NK-92 (cell line): ENCODE data around the gene CLK4.

Experiments
- DNase-seq: peaks from one replicate; lab custom pipeline; 2025; ENCODE audit not compliant: unreplicated experiment; lab: John Stamatoyannopoulos, UW

Gene CLK4

DNA sequence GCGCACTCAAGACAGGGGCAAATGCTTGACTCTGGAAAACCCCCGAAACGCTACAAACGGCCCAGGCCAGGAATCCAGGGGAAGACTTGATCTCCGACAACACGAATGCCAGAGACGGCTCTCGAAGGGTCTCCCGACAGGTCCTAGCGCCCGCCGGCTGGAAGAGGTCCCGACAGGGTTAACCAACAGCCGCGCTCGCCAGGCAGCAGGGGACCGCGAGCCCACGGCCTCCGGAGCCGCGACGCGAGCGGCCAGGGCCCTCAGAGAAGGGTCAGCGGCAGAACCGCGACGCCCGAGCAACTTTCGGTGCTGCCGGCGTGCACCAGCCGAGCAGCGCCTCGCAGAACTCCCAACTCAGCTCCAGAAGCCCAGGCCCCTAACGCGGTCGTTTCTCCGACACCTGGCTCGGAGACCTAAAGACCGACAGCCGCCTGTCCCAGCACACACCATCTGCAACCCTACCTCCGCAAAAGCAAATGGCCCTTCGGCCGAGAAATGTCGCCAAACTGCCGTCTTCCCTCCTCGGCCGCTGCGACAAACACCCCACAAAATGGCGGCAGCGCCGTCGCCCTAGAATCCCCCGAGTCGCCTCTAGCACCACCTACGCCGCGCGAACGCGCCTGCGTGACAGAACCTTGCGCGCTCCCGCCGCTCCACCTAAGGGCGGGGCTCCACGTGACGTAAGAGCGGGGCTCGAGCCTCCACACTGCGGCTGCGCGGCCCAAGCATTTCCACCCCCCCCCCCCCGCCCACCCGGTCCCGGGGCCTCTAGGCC lies at the start of gene CLK4:
Gene CLK4 (minus strand): TSS at position 567 of the 775 bp plus-strand sequence. CDS start 3,634 bp downstream, outside the sequence.
- DNase-seq: peak; percentile 40

DNA sequence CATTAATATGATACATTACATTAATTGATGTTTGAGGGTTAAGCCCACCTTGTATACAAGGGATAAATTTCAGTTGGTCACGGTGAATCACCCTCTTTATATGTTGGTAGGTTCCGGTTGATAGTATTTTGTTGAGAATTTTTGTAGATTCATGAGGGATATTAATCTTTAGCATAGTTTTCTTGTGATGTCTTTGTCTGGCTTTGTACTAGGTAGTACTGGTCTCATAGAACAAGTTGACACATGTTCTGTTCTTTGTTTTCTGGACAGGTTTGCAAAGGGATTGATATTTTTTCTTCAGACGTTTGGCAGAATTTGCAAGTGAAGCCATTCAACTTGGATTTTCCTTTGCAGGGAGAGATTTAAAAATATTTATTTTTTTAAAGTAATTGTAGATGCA lies 49.1 kb upstream of the CLK4 start:
- no peak for DNase-seq

DNA sequence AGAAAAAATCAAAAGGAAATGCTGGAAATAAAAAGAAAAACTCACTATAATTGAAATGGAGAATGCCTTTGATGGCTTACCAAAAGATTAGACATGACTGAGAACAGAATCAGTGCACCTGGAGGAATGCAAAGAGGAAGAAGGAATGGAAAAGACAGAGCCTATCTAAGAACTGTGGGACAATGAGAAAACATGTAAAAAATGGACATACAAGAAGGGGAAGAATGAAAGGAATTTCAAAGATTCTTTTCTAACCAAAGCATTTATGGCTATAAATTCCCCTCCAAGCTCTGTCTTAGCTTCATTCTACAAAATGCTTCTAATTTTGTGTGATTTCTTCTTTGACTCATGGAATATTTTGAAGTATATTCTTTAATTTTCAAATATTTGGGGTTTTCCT lies 47.5 kb upstream of the CLK4 start:
- DNase-seq: no peak

DNA sequence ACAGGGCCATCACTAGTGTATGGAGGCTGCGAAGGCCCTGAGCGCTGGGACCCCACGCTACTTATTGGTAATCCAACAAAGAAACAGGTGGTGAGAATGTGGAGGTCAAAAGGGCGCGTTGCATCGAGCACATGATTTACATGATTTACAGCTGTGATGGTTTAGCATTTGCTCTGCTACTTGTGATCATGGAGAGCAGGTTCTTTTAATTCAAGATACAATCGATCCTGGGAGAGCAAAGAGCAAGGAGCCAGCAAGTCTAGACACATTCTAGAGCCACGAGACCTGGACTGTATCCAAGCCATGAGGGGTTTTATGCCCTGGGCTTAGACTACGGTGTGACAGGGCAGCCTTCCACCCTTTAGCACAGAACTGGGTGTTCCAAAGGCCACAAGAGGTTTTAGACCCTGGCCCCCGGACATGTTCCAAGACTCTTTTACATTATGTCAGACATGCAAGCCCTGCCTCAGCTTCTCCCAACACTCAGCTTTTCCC lies 47.0 kb upstream of the CLK4 start:
- no peak for DNase-seq

DNA sequence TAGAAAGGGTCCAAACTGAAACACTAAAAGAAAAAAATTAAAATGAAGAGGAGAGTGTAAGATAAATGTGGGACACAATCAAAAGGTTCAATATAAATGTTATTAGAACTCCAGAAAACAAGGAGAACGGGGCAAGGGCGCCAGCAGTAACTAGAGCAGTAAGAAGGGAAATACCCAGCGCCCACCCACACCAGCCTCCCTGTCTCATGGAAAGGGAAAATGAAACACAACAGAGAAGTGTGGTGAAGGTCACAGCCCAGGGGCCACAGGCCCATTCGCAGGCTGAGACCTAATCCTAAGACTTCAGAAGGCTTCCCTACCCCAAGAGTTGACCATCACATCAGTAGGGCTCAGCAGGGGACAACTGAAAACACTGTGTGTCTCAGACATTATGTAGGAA lies 45.8 kb upstream of the CLK4 start:
- no peak for DNase-seq

DNA sequence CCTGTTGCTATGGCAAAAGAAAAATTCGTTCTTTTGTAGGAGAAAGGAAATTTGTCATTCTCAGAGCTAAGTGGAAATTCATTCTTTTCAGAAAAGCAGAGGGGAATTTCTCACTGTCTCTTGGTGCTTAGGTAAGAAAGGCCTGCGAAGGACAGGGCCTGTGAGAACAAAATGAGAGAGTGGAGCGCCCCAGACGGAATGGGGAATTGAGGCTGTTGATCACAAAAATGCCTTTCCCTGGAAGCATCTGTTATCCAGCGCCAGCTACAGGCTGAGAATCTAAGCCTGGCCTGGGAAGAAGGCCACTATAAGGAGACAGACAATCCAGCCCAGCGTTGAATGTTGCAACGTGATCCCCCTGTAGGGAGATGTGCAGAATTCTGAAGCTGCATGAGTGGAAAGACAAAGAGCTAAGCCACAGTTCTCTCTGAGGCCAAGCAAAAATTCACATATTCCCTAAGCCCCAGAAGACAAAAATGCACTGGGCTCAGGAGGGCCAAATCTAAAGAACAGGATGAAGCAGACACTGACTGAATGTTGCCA lies 44.8 kb upstream of the CLK4 start:
- DNase-seq: no peak

DNA sequence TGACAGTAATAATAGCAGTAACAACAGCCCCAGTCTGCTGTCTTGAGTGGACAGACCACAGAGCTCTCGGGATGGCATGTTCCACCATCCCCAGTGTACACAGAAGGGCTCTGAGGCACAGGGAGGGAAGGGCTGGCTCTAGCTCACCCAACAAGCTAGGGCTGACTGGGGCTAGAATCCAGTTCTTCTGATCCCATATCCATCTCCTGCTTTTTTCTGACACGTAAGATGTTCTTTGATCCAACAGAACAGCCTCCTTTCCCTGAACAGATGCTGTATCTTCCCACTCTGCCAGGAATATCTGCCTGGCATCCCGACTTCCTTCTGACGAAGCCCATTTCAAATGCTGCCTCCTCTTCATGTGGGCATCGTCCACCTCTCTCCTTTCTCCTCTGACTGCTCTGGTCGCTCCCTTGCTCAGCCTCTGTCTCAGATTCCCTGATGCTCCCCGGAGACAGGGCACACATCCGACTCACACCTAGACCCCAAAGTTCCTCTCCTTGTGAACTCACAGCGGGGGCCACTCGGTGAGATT lies 43.6 kb upstream of the CLK4 start:
- DNase-seq: no peak

DNA sequence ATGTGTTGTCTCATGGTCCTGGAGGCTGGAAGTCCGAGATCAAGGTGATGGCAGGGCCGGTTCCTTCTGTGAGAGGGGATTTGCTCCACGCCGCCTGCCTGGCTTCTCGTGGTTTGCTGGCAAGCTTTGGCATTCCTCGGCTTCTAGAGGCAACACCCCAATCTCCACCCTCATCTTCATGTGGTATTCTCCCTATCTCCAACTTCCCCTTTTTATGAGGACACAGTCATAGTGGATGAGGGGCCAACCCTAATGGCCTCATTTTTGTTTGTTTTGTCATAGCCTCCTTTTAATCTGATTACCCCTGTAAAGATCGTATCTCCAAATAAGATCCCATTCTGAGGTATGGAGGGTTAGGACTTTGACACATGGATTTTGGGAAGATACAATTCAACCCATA lies 41.7 kb upstream of the CLK4 start:
- no peak for DNase-seq

DNA sequence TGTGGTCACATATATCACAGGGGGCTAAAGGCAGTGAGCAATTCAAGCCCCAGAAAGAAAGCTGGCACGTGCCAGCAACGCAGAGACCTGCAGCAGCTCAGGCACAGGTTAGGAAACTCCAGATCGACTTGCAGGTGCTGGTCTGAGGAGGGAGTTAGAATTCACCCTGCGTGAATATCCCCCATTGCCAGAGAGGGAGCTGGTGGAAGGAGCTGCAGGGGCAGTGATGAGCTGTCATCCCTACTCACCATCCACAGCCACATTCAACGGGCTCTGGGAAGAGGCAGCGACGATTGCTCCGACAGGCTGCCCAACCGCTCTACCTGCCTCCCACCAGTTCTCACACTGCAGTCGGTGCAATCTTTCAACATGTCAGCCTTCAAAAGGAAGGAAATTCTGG lies 40.8 kb upstream of the CLK4 start:
- no peak for DNase-seq

DNA sequence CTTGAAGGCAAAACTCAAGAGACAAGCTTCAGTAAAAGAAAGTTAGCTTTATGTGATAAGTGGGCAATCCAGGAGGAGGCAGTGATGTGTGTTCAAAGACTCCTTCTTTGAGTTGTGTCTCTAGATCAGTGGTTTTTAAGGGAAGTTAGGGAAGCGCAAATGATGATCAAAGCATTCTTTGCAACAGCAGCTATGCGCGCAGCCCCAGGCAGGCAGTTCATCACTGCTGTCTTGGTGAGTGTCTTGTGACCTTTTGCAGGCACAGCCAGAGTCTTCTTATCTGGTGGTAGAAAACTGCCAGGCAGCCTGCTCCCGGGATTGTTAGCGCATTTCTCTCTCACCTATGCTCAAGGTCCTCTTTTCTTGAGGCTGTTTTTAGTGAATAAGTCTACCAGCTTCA lies 40.3 kb upstream of the CLK4 start:
- no peak for DNase-seq

DNA sequence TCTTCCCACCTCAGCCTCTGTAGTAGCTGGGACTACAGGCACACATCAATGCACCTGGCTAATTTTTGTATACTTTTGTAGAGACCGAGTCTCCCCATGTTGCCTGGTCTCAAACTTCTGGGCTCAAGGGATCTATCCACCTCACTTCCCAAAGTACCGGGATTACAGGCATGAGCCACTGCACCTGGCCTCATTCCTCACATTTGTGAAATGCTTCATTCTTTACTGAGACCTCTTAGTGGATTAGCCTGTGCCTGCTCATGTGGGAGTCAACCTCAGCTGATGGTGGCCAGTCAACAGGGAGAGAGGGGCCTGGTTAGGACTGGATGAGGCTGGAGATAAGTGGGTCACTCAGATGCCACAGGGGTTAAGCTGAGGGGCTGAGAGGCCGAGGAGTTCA lies 37.3 kb upstream of the CLK4 start:
- DNase-seq: no peak

DNA sequence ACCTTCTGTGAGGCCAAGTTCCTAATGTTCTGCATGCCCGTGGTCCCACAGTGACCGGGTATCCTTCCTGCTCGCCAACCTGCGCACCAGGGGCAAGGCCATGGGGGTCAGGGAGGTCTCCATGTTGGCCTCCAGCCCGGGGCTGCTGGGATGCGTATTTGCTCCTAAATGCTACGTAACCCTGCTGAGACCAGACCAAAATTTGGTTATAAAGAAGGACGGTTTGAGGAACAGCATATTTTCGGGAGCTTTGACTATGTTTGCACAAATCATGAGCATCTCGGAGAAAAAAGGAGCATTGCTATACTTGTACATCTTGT lies 35.7 kb upstream of the CLK4 start:
- no peak for DNase-seq

DNA sequence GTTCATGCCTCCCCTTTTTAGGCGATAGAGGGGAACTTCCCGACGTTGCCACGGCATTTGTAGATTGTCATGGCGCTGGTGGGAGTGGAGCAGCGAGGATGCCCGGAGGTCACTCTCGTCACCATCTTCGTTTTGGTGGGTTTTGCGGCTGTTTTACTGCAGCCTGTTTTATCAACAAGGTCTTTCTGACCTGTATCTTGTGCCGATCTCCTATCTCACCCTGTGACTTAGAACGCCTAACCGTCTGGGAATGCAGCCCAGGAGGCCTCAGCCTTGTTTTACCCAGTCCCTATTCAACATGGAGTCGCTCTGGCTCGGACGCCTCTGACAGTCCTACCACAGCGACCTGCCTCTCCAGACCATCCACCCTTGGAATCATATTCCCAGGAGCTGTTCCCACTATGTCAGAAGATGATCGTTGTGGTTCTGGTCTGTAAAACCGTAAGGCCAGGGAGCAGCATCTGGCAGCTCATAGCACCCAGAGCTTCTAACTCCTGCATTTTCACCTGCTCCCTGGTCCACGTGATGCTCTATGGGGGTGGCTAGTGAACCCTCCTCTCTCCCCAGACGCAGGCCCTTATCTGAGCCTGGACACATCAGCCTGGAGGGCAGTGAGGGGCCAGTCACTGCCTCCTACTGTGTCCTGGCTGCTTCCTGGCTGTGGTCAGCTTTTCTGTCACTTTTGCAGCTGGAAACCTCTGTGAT lies 35.1 kb upstream of the CLK4 start:
- DNase-seq: no peak

DNA sequence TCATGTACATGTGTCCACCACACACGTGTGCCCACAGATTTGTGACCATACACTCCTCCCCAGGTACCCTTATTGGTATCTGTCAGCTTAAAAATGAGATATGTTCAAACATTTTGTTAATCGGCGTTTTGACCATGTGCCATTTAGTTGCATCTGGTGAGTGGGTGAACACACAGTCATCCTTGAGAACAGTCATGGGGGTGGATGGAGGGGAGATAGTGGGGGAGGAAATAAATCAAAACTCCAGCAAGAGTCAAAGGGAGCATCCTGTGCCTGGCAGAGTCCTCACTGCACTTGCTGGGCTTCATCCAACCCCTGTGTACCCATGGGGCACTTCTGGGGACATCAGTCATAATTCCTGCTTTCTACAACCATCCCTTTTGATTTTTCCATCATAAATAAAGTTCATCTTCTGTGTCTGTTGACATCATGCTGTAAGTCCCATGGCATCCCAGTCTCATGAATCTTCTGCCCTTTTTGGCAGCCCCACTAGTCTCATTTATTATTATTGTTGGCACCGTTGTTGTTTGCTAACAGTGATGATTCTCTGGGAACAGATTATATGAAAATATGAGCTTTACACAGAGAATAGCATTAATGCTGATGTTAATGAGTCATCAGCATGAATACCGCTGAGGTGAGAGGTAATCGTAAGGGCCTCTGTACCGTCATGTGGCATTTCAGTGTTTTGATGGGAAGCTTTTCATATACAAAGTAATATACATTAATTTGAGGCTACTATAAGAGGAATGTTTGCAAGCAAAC lies 24.4 kb upstream of the CLK4 start:
- no peak for DNase-seq

DNA sequence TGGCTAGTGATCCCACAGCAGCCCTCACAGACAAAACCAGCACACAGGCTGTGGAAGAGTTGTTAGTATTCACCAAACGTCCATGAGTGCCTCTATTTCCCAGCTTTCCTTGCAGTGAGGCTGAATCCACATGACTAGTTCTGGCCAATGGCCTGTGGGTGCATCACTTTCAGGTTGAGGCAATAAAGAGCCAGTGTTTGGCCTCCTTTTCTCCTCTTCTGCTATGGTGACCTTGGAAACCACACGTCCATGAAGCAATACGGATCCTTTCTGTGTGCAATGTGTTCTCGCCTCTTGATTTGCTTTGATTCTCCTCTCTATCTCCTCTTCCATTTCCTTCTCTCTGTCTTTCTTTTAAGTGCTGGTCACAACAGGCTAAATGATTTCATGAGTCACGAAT lies 23.4 kb upstream of the CLK4 start:
- DNase-seq: no peak

DNA sequence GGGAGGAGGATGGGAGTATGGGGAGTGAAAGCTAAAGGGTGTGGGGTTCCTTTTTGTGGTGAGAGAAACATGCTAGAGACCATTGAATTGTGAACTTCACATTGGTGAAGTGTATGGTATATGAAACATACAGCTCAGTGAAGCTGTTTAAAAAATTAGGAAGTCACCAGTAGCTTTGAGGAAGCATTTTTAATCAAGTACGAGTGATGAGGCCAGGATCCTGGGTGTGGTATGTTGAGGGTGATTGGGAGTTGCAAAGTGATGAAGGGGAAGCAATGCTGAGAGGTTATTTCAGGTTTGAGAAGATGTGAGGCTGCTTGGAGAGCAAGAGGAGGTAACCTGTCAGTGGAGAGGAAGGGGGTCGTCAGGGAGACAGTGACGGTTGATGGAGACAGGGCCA lies 22.7 kb upstream of the CLK4 start:
- DNase-seq: no peak

DNA sequence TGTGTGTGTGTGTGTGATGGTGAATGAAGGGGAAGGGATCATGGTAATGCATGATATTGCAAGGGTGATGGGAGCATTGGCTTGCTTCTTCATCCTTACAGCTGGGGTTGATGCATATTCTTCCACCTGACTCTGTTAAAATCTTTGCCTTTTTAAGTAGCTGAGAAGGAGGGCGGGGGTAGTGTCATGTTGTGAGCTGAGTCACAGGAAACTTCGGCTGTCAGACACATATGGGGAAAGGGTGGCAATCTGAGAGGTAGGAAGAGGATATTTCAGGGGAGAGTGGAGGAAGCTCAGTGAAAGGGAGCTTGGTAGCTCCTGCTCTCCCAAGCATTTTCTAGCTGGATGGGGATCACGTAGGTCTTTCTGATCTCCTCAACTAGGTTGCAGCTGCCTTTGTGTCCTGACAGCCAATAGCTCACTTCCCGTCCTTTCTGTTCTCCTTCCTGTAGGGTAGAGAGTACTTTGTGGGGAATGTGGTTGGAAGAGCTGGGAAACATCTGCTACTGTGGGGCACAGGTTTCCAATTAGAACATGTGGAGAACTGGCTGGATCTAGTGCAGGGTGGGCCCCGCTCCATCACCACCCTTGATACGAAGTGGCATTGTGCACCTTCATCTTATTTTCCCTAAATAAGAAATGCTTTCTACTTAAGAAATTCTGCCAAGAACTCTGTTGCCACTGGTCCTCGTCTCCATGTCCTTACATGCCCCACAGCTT lies 18.1 kb upstream of the CLK4 start:
- DNase-seq: no peak

DNA sequence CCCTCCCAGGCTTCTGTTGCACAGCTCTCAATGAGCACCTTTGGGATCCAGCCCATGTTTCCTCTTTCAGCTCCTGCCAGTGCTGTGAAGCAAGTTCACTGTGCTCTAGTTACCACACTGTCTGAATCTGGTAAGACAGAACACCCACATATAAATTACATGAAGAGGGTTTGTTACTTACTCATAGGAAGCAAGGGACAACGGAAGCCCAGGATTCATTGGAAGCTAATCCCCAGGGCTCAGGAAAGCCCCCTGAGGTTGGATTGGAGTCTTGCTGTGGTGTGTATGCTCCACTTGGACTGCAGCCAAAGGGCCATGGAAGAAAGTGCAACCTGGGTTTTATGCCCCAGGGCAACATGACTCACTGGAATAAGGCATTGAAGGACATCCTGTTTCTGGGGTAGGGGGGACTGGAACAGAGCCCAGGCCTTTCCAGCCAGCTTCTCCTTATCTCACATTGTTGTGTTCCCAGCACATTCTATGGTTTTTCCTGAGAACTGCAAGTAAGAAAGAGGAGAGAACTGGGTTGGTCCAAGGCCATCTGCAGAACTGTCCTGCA lies 15.6 kb upstream of the CLK4 start:
- no peak for DNase-seq

DNA sequence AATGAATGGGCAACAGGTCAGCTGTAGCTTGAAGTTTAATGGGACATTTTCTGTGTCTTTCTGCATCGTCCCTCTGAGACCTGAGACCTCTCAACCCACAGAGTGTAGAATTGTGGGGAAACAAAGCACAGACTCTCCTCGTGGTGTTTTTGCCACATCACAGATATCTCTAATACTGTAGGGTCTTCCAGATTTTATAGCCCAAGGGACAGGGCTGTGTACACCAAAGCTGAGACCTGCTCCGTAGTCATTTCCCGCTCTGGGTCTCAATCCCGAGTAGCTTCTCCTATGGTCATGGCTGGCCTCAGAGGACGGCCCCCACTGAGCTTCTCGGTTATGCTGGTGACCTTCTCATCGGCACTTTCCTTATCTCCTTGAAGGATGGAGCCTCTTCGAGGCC lies 14.9 kb upstream of the CLK4 start:
- DNase-seq: no peak

DNA sequence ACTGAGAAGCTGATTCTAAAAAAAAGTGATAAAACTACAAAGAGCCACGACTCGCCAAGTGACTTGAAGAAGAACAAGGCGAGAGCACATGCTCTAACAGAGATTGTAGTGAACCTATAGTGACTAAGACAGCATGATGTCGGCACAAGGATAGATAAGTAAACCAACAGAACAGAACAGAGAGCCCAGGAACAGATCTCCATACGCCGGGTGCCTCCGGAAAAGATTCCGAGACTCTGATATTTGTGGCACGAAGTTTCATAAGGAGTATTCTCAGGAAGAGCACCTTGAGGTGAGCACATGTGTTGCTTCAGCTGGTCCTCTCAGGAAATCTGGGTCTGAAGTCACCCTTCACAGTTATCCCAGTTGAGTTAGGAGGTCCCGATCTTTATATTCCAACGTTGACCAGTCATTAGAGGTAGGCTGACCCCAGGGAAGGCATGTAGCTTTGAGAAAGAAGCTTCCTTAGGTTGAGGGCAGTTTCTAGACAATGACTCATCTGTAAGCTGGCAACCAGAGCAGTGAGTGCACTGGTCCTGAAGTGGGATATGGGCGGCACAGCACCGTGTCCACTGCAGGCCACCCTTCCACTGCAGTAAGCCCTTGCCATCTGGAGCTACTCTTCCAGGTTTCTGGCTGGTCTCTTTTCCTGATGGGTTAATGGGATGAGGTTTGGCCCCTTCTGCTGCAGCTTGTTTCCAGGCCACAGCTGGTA lies 13.6 kb upstream of the CLK4 start:
- no peak for DNase-seq
